Activated CD4-positive, alpha-beta T cell treated with anti-CD3 and anti-CD28 coated beads, Interleukin-10, Interleukin-2, amounts not matched to agents 100 ng/mL and 50 ng/mL, durations not matched to agents 16 hours and 8 hours (primary cell): ENCODE results near the gene S1PR5.
"Not testable (repeated sequence)": the region's sequence is repeated elsewhere in the genome, so short reads cannot be mapped to it uniquely, and the experiment has no call there.

ENCODE experiments used
- DNase-seq: peaks from one replicate; pipeline ENCODE4 v3.0.0-alpha.2; 2020

Gene S1PR5

GRCh38 chr19:10543420-10544241, 26.4 kb upstream of the S1PR5 start, which contains the start of gene ATG4D:
Gene ATG4D, plus strand, starts transcription at chr19:10543904. Its CDS starts 187 bp downstream, at chr19:10544091.
- DNase-seq = peak; percentile 81

- DNase-seq = no peak
Measured at GRCh38 chr19:10543059-10543419, 25.8 kb upstream of the S1PR5 start.

- not testable (repeated sequence) for DNase-seq
Measured at GRCh38 chr19:10539016-10539415, 21.8 kb upstream of the S1PR5 start.

- no peak for DNase-seq
Measured at GRCh38 chr19:10538204-10538983, 21.1 kb upstream of the S1PR5 start.

GRCh38 chr19:10537668-10538067, 20.4 kb upstream of the S1PR5 start:
- no peak for DNase-seq

GRCh38 chr19:10535613-10536012, 18.4 kb upstream of the S1PR5 start:
- DNase-seq = no peak

- DNase-seq = no peak
Measured at GRCh38 chr19:10533646-10534386, 16.6 kb upstream of the S1PR5 start.

- no peak for DNase-seq
Measured at GRCh38 chr19:10532457-10532856, 15.2 kb upstream of the S1PR5 start.

- DNase-seq = not testable (repeated sequence)
Measured at GRCh38 chr19:10526887-10527286, 9.6 kb upstream of the S1PR5 start.

GRCh38 chr19:10525636-10526035, 8.4 kb upstream of the S1PR5 start:
- DNase-seq = no peak

- no peak for DNase-seq
Measured at GRCh38 chr19:10523135-10523636, 5.9 kb upstream of the S1PR5 start.

- no peak for DNase-seq
Measured at GRCh38 chr19:10521461-10522171, 4.4 kb upstream of the S1PR5 start.

GRCh38 chr19:10520652-10521318, 3.5 kb upstream of the S1PR5 start:
- DNase-seq = no peak

- DNase-seq = no peak
Measured at GRCh38 chr19:10519421-10519820, 2.2 kb upstream of the S1PR5 start.

- DNase-seq = no peak
Measured at GRCh38 chr19:10518444-10519361, 1.5 kb upstream of the S1PR5 start.

- no peak for DNase-seq
Measured at GRCh38 chr19:10517760-10518443, 655 bp upstream of the S1PR5 start.

- DNase-seq = no peak
Measured at GRCh38 chr19:10516671-10517286, 468 bp downstream of the S1PR5 start.

- no peak for DNase-seq
Measured at GRCh38 chr19:10516064-10516385, 1.2 kb downstream of the S1PR5 start.

GRCh38 chr19:10514211-10515145, 2.8 kb downstream of the S1PR5 start:
- DNase-seq = peak; percentile 41
